Psoas muscle (tissue), 8 donors: ENCODE results near the gene CCL4L2. TPM values are rescaled to one million over a fixed set of nuclear protein-coding genes. Genes with fewer than 3 reads are reported as not detected.
"Not testable (repeated sequence)": the region's sequence is repeated elsewhere in the genome, so short reads cannot be mapped to it uniquely, and the experiment has no call there.

Experiments
- ATAC-seq, 4 donors: fragments of 200-7000 bp; cut with Tn5 transposase; one replicate each; pipeline ENCODE4 v1.9.1; 2020; ENCODE audit warnings: moderate library complexity in 3 of 4, mild to moderate bottlenecking in 2 of 4
- DNase-seq, 2 donors: peaks; one replicate each; pipeline ENCODE4 v3.0.0-alpha.2; 2020
- H3K27ac ChIP-seq: fragments of 200-600 bp; one replicate; pipeline ENCODE4 v1.8.0; 2022
- H3K27me3 ChIP-seq, 3 donors: fragments of 200-600 bp in 1 of 3; one replicate each; pipeline versions ENCODE4 v1.6.1 to v1.8.0; 2013 to 2022; ENCODE audit warnings: low read length in 2 of 3, mild to moderate bottlenecking in 2 of 3, moderate library complexity in 1 of 3; ENCODE audit not compliant: insufficient read depth in 3 of 3
- H3K36me3 ChIP-seq, 2 donors: fragments of 200-600 bp in 1 of 2; one replicate each; pipeline versions ENCODE4 v1.6.1 to v1.8.0; 2013 to 2022; ENCODE audit warnings: low read depth in 1 of 2, mild to moderate bottlenecking in 1 of 2, moderate library complexity in 1 of 2; ENCODE audit not compliant: insufficient read depth in 1 of 2
- H3K4me1 ChIP-seq: fragments of 200-600 bp; one replicate; pipeline ENCODE4 v1.8.0; 2022
- H3K4me3 ChIP-seq: fragments of 200-600 bp; one replicate; pipeline ENCODE4 v1.8.0; 2022; ENCODE audit warnings: mild to moderate bottlenecking
- H3K9me3 ChIP-seq: fragments of 200-600 bp; one replicate; pipeline ENCODE4 v1.8.0; 2022
- CTCF ChIP-seq: fragments of 200-600 bp; IDR thresholded peaks from one replicate; pipeline ENCODE4 v1.8.0; 2022; ENCODE audit warnings: antibody characterized with exemption
- WGBS, 3 donors: extraction: QIAGEN DNeasy Blood & Tissue Kit; methylation state at CpG; one replicate each; pipeline versions ENCODE4 v1.1.6 to v1.1.7; 2013; 5-methylcytosine and 5-hydroxymethylcytosine counted together
- intact Hi-C, 2 donors: fragments of 100-400 bp; cut with DNase I; formaldehyde crosslinking; loops; one replicate each; pipeline versions ENCODE4 v1.11.0 to v1.14.2; 2022
- polyA plus RNA-seq, 3 donors: library from polyadenylated mRNA; stranded (reverse); fragments of 200-250 nt; gene quantifications; one replicate each; pipeline ENCODE4 v1.2.3, GENCODE V29; 2013
- total RNA-seq, 4 donors: library from RNA; stranded (reverse); fragmentation: NEBNext Ultra II Directional in 2 of 4; extraction: Animal tissue kit (Norgen Biotek cat#: 25700) in 2 of 4; gene quantifications; one replicate each; pipeline versions ENCODE4 v1.2.1 to v1.2.4, GENCODE V29; 2021 to 2023
- donor health status: healthy with polysubstance abuse.
- donor health status: DM: no; HTN: no; CAD: no; lungs with moderate emphysema.
- donor health status: Bipolar disorder and iron deficiency.
- donor health status: healthy.
- donor health status: DM: yes; HTN: yes; CAD: no.
- donor health status: DM: no; HTN: no; CAD: no.
- donor health status: DM: no; HTN: no; CAD: no.
- donor health status: DM: yes; HTN: yes; CAD: no.

CCL4L2 gene
- total and polyA plus RNA-seq, 7 donors: not detected

DNA sequence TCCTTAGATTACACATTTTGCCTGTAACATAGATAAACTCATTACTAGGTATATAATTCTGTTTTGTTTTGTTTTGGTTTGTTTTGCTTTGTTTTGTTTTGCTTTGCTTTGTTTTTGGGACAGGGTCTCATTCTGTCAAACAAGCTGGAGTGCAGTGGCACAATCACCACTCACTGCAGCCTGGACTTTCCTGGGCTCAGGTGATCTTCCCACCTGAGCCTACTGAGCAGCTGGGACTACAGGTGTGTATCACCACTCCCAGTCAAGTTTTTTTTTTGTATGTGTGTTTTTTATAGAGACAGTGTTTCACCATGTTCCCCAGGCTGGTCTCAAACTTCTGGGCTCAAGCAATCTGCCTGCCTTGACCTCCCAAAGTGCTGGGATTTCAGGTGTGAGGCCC lies 1.3 kb upstream of the CCL4L2 start:
- H3K9me3 ChIP-seq: no peaks in the 10 kb centered on the region
- ATAC-seq: no peak
- H3K4me3 ChIP-seq: no peak overlapping the region
- H3K4me1 ChIP-seq: no peaks in the 10 kb centered on the region
- H3K36me3 ChIP-seq: no peaks in the 10 kb centered on the region
- intact Hi-C loops: no loop called here
- DNase-seq: no peak
- TF ChIP-seq CTCF: no peak
- H3K27me3 ChIP-seq: no peaks in the 10 kb centered on the region
- H3K27ac ChIP-seq: no peak overlapping the region

DNA sequence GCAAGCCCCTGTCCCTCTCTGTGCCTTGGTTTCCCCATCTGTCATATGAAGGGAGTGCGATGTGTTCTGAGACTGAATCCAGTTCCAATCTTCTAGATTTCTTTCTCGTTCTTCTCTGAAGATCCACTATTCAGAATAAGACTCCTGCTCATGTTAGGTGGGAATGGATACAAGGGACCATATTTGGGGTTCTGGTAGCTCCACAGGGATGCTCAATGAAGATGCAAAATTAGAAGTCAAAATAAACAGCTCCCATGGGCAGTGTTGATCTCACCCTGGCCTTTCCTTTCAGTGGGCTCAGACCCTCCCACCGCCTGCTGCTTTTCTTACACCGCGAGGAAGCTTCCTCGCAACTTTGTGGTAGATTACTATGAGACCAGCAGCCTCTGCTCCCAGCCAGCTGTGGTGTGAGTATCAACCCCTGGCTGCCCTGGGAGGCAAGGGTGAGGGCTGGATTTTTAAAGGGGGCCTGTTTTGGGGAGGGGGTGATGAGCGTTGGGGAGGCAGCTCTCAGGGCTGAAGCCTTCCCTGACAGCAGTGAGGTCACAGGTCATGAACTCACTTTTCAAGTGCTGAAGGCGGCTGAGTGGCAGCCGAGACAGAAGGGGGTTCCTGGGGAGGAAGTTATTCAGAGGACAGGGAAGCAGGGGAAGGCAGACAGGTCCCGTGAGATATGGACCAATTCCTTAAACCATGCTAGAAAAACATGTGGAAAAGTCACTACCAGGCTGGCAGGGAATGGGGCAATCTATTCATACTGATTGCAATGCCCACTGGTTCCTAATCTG lies 815 bp downstream of the CCL4L2 start:
- WGBS, 3 donors: 28 to 50% (median 45%) methylated on average over 5 to 9 of the region's 10 CpGs
- ATAC-seq, H3K27ac ChIP-seq, H3K9me3 ChIP-seq, H3K4me1 ChIP-seq, intact Hi-C loops, H3K4me3 ChIP-seq, DNase-seq, H3K36me3 ChIP-seq, H3K27me3 ChIP-seq: not testable (repeated sequence)

DNA sequence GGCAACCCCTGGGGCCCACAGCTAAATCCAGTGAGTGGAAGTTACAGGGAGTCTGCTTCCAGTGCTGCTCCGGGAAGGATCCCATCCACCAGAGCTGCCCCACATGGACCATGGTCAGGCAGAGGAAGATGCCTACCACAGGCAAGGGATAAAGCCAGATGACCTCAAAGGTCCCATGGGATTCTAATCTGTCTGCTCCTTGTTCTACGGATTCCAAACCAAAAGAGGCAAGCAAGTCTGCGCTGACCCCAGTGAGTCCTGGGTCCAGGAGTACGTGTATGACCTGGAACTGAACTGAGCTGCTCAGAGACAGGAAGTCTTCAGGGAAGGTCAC lies 1.4 kb downstream of the CCL4L2 start:
- Histone ChIP-seq H3K9me3 (no peaks in the 10 kb centered on the region), H3K4me1 (no peaks in the 10 kb centered on the region), H3K4me3 (no peak overlapping the region), H3K27ac (no peak overlapping the region), H3K27me3 (no peaks in the 10 kb centered on the region), H3K36me3 (no peaks in the 10 kb centered on the region)
- DNase-seq: no peak
- no peak for TF ChIP-seq CTCF
- no peak for ATAC-seq
- 35 to 75% (median 39%) methylated on average over 3 to 4 of the region's 4 CpGs for WGBS, 3 donors
- intact Hi-C loops: no loop called here

- H3K36me3 ChIP-seq: no peaks in the 10 kb centered on the region
- no peak for TF ChIP-seq CTCF
- DNase-seq (no peak), ATAC-seq (no peak)
- no peak overlapping the region for H3K27ac ChIP-seq
- no peaks in the 10 kb centered on the region for H3K4me1 ChIP-seq
- 86 to 96% (median 89%) methylated on average over 3 of the region's 3 CpGs for WGBS, 3 donors
- intact Hi-C loops: no loop called here
- H3K9me3 ChIP-seq: no peaks in the 10 kb centered on the region
- no peaks in the 10 kb centered on the region for H3K27me3 ChIP-seq
- no peak overlapping the region for H3K4me3 ChIP-seq
Observed at GRCh38 chr17:36212966-36213365, 2.1 kb downstream of the CCL4L2 start.

DNA sequence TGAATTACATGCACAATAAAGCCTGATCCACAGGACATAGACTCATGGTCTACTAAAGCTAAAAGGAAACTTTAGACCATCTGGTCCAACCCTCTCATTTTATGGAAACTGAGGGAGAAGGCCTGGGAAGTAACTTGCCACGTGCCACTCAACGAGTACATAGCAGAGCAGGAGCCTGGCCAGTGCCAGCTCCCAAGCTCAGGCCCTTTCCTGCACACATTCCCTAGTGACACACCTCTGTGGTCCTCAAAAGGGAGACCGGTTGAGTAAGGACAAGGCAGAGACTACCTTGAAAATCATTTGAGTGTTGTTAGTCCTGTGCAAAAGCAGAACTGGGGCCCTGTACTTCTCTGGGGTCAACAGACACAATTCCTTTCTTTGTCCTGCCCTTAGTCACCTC lies 2.8 kb downstream of the CCL4L2 start:
- DNase-seq (no peak), ATAC-seq (no peak)
- intact Hi-C loops: no loop called here
- Histone ChIP-seq H3K27me3 (no peaks in the 10 kb centered on the region), H3K36me3 (no peaks in the 10 kb centered on the region), H3K4me1 (no peaks in the 10 kb centered on the region), H3K27ac (no peak overlapping the region), H3K9me3 (no peaks in the 10 kb centered on the region), H3K4me3 (no peak overlapping the region)
- WGBS, 3 donors: 42 to 61% (median 61%) methylated on average over 3 of the region's 3 CpGs
- TF ChIP-seq CTCF: no peak
